DOHH2 (cell line): ENCODE results near the gene DHRS12.

Source experiments
- EZH2phosphoT487 ChIP-seq: fragments of 200-600 bp; sonication (generic); IDR thresholded peaks from 2 replicates; pipeline ENCODE4 v1.6.1; 2017; ENCODE audit warnings: borderline replicate concordance, mild to moderate bottlenecking, antibody characterized with exemption, low read length, moderate library complexity, mixed read lengths
- TF ChIP-seq, protein P1 (sequence below): fragments of 200-600 bp; sonication (generic); IDR thresholded peaks from one replicate; pipeline ENCODE4 v1.5.1; 2014; ENCODE audit warnings: antibody characterized with exemption, mild to moderate bottlenecking, low read depth, low read length; ENCODE audit not compliant: poor library complexity, severe bottlenecking

- TF ChIP-seq EZH2phosphoT487: no peak
- TF ChIP-seq, protein P1, sequence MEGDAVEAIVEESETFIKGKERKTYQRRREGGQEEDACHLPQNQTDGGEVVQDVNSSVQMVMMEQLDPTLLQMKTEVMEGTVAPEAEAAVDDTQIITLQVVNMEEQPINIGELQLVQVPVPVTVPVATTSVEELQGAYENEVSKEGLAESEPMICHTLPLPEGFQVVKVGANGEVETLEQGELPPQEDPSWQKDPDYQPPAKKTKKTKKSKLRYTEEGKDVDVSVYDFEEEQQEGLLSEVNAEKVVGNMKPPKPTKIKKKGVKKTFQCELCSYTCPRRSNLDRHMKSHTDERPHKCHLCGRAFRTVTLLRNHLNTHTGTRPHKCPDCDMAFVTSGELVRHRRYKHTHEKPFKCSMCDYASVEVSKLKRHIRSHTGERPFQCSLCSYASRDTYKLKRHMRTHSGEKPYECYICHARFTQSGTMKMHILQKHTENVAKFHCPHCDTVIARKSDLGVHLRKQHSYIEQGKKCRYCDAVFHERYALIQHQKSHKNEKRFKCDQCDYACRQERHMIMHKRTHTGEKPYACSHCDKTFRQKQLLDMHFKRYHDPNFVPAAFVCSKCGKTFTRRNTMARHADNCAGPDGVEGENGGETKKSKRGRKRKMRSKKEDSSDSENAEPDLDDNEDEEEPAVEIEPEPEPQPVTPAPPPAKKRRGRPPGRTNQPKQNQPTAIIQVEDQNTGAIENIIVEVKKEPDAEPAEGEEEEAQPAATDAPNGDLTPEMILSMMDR: no peak
Observed at GRCh38 chr13:51840917-51841316, 37.0 kb upstream of the DHRS12 start.
